Ecto neural progenitor cell (in vitro differentiated cells): Measurements from ENCODE around the gene PCDHGB1.
"Not testable (repeated sequence)": the region's sequence is repeated elsewhere in the genome, so short reads cannot be mapped to it uniquely, and the experiment has no call there.

Experiments
- DNase-seq: peaks from one replicate; pipeline ENCODE4 v3.0.0-alpha.2; 2018; ENCODE audit warnings: low spot score

The PCDHGB1 gene

DNA sequence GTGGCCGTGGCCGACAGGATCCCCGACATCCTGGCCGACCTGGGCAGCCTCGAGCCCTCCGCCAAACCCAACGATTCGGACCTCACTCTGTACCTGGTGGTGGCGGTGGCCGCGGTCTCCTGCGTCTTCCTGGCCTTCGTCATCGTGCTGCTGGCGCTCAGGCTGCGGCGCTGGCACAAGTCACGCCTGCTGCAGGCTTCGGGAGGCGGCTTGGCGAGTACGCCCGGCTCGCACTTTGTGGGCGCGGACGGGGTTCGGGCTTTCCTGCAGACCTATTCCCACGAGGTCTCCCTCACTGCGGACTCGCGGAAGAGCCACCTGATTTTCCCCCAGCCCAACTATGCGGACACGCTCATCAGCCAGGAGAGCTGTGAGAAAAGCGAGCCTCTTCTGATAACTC, 3.9 kb upstream of the PCDHGB1 start:
- not testable (repeated sequence) for DNase-seq

- DNase-seq, result no peak
Observed at GRCh38 chr5:141351591-141351990, 1.7 kb downstream of the PCDHGB1 start.

- DNase-seq, result no peak
Observed at GRCh38 chr5:141354900-141355469, 5.1 kb downstream of the PCDHGB1 start, which contains the start of gene PCDHGA4. Gene PCDHGA4 (plus strand): TSS chr5:141355021. CDS start chr5:141355108, 87 bp downstream.

DNA sequence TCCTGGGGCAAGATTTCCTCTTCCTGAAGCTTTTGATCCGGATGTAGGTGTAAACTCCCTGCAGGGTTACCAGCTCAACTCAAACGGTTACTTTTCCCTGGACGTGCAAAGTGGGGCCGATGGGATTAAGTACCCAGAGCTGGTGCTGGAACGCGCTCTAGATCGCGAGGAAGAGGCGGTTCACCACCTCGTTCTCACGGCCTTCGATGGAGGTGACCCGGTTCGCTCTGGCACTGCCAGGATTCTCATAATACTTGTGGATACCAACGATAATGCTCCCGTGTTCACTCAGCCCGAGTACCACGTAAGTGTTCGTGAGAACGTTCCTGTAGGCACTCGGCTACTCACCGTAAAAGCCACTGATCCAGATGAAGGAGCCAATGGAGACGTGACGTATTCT, 5.7 kb downstream of the PCDHGB1 start:
- no peak for DNase-seq

- DNase-seq, result no peak
Observed at GRCh38 chr5:141356133-141356532, 6.2 kb downstream of the PCDHGB1 start.

- no peak for DNase-seq
Observed at GRCh38 chr5:141356950-141357349, 7.1 kb downstream of the PCDHGB1 start.

DNA sequence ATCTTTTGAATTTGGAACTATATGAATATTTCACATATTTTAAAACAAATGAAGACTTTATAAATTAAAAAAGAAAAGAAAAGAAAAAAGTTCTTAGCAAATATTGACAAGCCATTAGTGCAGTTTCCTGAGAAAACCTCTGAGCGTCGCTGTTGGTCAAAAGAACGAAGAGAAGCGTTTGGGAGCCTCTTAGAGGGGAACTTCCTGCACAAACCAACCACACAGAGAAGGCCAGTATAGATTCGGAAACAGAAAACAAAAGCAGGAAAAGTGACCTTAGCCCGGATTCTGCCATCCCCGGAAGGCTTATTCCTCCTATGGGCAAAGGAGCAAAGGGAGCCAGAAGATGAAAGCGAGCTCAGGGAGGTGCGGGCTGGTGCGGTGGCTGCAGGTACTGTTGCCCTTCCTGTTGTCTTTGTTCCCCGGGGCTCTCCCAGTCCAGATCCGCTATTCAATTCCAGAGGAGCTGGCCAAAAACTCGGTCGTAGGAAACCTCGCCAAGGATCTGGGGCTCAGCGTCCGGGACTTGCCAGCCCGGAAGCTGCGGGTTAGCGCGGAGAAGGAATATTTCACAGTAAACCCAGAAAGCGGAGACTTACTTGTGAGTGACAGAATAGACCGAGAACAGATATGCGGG, 10.0 kb downstream of the PCDHGB1 start, which contains the start of gene PCDHGB2:
TSS of gene PCDHGB2 (plus strand) at position 205 of the 637 bp plus-strand sequence. CDS start at position 347, 142 bp downstream.
- no peak for DNase-seq

GRCh38 chr5:141360685-141361084, 10.8 kb downstream of the PCDHGB1 start:
- DNase-seq, result no peak

DNA sequence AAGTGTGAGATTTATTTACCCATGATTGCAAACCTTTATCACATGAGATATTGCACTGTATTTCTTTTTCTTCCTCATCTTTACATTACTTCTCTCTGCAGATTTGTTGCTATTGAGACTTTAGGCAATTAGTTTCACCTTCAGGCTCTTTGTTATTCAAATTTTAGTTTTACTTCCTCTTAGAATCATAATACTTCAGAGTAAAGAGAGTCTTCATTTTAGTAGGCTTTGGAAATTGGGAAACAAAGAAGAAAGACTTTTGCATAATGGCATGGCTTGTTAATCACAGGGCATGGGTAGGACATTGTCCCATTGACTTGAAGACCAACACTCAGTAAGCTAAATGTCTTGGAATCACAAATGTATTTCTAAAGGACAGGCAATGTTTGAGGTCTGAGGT, 12.8 kb downstream of the PCDHGB1 start:
- no peak for DNase-seq

DNA sequence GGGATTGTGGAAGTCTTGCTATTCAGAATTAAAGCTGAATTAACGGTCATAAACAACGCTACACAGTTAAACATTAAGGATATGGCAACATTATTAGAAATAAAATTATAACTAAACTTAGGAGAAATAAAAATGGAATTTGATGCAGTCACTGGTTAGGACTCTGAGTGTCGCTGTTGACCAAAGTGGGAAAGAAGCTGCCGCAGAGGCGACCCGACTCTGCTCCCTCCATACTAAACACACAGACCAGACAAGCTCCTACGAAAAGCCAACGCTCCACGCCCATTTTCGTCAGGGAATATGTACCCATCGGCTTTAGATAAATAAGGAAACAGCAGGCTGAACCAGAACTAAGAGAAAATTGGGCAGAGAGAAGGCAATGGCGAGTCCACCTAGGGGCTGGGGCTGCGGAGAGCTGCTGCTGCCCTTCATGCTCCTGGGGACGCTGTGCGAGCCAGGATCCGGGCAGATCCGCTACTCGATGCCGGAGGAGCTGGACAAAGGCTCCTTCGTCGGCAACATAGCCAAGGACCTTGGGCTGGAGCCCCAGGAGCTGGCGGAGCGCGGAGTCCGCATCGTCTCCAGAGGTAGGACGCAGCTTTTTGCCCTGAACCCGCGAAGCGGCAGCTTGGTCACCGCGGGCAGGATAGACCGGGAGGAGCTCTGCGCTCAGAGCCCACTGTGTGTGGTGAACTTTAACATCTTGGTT, 14.2 kb downstream of the PCDHGB1 start, which contains the start of gene PCDHGA5:
TSS of gene PCDHGA5 (plus strand) at position 211 of the 709 bp plus-strand sequence. CDS start at position 380, 169 bp downstream.
- no peak for DNase-seq

DNA sequence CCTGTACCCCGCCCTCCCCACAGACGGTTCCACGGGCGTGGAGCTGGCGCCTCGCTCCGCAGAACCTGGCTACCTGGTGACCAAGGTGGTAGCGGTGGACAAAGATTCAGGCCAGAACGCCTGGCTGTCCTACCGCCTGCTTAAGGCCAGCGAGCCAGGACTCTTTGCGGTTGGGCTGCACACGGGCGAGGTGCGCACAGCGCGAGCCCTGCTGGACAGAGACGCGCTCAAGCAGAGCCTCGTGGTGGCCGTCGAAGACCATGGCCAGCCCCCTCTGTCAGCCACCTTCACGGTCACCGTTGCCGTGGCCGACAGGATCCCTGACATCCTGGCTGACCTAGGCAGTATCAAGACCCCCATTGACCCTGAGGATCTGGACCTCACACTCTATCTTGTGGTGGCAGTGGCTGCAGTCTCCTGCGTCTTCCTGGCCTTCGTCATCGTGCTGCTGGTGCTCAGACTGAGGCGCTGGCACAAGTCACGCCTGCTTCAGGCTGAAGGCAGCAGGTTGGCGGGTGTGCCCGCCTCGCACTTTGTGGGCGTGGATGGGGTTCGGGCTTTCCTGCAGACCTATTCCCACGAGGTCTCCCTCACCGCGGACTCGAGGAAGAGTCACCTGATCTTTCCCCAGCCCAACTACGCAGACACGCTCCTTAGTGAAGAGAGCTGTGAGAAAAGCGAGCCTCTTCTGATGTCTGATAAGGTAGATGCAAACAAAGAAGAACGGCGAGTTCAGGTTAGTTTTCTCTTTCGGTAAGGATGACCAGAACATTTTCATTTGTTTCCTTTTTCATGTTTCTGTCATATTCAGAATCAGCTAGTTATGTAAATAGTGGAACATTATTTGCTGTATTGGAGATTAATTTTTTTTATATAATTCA, 16.4 kb downstream of the PCDHGB1 start:
- no peak for DNase-seq

DNA sequence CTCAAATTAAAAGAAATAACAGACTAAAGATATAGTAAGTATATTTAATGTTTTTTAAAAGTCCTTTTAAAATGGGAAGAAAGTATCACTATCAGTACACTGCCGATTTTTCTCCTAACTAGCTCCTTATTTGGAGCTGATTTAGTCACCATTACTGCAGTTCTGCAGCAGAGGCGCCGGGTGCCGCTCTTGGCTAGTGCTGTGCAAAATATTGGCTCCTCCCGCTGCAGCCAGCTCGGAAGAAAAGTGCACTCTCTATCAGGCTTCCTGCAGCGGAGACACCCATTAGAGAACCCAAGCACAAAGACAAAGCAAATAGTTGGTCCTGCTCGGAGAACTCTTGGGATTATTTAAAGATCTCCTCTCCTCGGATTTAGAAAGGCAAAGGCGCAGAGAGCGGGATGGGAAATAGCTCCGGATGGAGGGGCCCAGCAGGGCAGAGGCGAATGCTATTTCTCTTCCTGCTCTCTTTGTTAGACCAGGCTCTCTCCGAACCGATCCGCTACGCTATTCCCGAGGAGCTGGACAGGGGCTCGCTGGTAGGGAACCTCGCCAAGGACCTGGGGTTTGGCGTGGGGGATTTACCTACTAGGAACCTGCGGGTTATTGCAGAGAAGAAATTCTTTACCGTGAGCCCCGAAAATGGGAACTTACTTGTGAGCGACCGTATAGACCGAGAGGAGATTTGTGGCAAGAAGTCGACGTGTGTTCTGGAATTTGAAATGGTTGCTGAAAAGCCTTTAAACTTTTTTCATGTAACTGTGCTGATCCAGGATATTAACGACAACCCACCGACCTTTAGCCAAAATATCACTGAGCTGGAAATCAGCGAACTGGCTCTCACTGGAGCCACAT, 20.3 kb downstream of the PCDHGB1 start, which contains the start of gene PCDHGB3:
TSS of gene PCDHGB3 (plus strand) at position 249 of the 855 bp plus-strand sequence. CDS start at position 402, 153 bp downstream.
- no peak for DNase-seq

DNA sequence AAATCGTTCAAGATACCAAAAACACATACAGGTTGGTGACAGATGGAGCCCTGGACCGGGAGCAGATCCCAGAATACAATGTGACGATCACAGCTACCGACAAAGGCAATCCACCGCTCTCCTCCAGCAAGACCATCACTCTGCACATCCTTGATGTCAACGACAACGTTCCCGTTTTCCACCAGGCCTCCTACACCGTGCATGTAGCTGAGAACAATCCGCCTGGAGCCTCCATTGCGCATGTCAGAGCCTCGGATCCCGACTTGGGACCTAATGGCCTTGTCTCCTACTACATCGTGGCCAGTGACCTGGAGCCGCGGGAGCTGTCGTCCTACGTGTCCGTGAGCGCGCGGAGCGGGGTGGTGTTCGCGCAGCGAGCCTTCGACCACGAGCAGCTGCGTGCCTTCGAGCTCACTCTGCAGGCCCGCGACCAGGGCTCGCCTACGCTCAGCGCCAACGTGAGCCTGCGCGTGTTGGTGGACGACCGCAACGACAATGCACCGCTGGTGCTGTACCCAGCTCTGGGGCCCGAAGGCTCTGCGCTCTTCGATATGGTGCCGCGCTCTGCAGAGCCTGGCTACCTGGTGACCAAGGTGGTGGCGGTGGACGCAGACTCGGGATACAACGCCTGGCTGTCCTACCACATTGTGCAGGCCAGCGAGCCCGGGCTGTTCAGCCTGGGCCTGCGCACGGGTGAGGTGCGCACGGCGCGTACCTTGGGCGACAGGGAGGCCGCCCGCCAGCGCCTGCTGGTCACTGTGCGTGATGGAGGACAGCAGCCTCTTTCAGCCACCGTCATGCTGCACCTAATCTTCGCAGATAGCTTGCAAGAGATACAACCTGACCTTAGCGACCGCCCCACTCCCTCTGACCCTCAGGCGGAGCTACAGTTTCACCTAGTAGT, 21.9 kb downstream of the PCDHGB1 start:
- DNase-seq, result no peak

- no peak for DNase-seq
Observed at GRCh38 chr5:141373673-141374317, 23.9 kb downstream of the PCDHGB1 start, which contains the start of gene PCDHGA6. Gene PCDHGA6 (plus strand): TSS chr5:141373891. CDS start chr5:141374084, 193 bp downstream.

DNA sequence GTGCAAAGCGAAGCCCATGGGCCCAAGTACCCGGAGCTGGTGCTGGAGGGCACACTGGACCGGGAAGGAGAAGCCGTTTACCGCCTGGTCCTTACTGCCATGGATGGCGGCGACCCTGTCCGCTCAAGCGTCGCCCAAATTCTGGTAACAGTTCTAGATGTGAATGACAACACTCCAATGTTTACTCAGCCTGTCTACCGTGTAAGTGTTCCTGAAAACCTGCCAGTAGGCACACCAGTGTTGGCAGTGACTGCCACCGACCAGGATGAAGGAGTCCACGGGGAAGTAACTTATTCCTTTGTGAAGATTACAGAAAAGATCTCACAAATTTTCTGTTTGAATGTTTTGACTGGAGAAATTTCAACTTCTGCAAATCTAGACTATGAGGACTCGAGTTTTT, 24.7 kb downstream of the PCDHGB1 start:
- no peak for DNase-seq

GRCh38 chr5:141375444-141376155, 25.7 kb downstream of the PCDHGB1 start:
- not testable (repeated sequence) for DNase-seq

GRCh38 chr5:141382469-141383294, 32.8 kb downstream of the PCDHGB1 start, which contains the start of gene PCDHGA7:
Gene PCDHGA7 (plus strand): TSS chr5:141382742. CDS start chr5:141382900, 158 bp downstream.
- no peak for DNase-seq
